ENCODE results near the gene TECPR2.

The TECPR2 gene

GRCh38 chr14:102371361-102371760 lies 8.6 kb downstream of the TECPR2 start:
- Histone ChIP-seq H3K9me3 (no peaks in the 10 kb centered on the region), H3K4me3 (no peak overlapping the region), H3K27me3 (ENCODE audit: low read depth) (no peaks in the 10 kb centered on the region), H3K36me3 (replicated peaks) (no peaks in the 10 kb centered on the region), H3K4me1 (no peaks in the 10 kb centered on the region; the same call in 1 of the 2 replicates)
- no peak for DNase-seq (ENCODE audit: low spot score in 2 of 2)
- in situ Hi-C loops (cut with MboI; ENCODE audit: low sequenced_read_pairs) = no loop called here

- H3K27me3 ChIP-seq (ENCODE audit: low read depth) = no peaks in the 10 kb centered on the region
- peaks cover 3% of the 10 kb centered on the region; the same call in 1 of the 2 replicates for H3K36me3 ChIP-seq (replicated peaks)
- no peaks in the 10 kb centered on the region for H3K9me3 ChIP-seq
- DNase-seq (ENCODE audit: low spot score in 2 of 2) = no peak
- H3K4me3 ChIP-seq = no peak overlapping the region
- no peaks in the 10 kb centered on the region; the same call in 1 of the 2 replicates for H3K4me1 ChIP-seq
- in situ Hi-C loops (cut with MboI; ENCODE audit: low sequenced_read_pairs) = no loop called here
Observed at GRCh38 chr14:102373110-102373509, 10.4 kb downstream of the TECPR2 start.

- Histone ChIP-seq H3K36me3 (replicated peaks) (peaks cover 3% of the 10 kb centered on the region; the same call in 1 of the 2 replicates), H3K4me3 (no peak overlapping the region), H3K9me3 (no peaks in the 10 kb centered on the region), H3K4me1 (no peaks in the 10 kb centered on the region; the same call in 1 of the 2 replicates), H3K27me3 (ENCODE audit: low read depth) (no peaks in the 10 kb centered on the region)
- in situ Hi-C loops (cut with MboI; ENCODE audit: low sequenced_read_pairs) = no loop called here
- no peak for DNase-seq (ENCODE audit: low spot score in 2 of 2)
Observed at GRCh38 chr14:102374264-102374663, 11.5 kb downstream of the TECPR2 start.

- DNase-seq (ENCODE audit: low spot score in 2 of 2) = no peak
- Histone ChIP-seq H3K36me3 (replicated peaks) (peaks cover 3% of the 10 kb centered on the region; the same call in 1 of the 2 replicates), H3K27me3 (ENCODE audit: low read depth) (no peaks in the 10 kb centered on the region), H3K4me1 (no peaks in the 10 kb centered on the region; the same call in 1 of the 2 replicates), H3K9me3 (no peaks in the 10 kb centered on the region), H3K4me3 (no peak overlapping the region)
- in situ Hi-C loops (cut with MboI; ENCODE audit: low sequenced_read_pairs) = no loop called here
Observed at GRCh38 chr14:102375119-102375518, 12.4 kb downstream of the TECPR2 start.

DNA sequence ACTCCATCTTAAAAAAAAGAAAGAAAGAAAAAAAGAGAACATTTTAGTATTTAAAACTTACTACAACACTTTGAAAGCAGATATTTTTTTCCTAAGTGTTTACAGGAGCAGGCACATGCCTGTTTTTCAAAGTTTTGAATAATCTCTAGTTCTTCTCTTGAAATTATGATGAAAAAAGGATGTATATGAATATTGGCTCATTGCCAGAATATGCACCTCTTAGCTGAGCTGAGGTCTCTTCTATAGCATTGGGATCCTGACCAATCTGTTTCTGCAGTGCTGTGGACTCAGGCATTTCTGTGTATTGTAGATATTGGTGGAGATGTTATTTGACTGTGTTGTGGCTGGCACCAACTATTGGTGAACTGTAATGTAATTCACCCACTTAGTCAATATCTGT lies 15.0 kb downstream of the TECPR2 start:
- Histone ChIP-seq H3K36me3 (replicated peaks) (peaks cover 3% of the 10 kb centered on the region; the same call in 1 of the 2 replicates), H3K9me3 (no peaks in the 10 kb centered on the region), H3K27me3 (ENCODE audit: low read depth) (no peaks in the 10 kb centered on the region), H3K4me3 (no peak overlapping the region), H3K4me1 (no peaks in the 10 kb centered on the region; the same call in 1 of the 2 replicates)
- in situ Hi-C loops (cut with MboI; ENCODE audit: low sequenced_read_pairs) = no loop called here
- no peak for DNase-seq (ENCODE audit: low spot score in 2 of 2)

- in situ Hi-C loops (cut with MboI; ENCODE audit: low sequenced_read_pairs) = no loop called here
- Histone ChIP-seq H3K36me3 (replicated peaks) (peaks cover 3% of the 10 kb centered on the region; the same call in 1 of the 2 replicates), H3K4me3 (no peak overlapping the region), H3K27me3 (ENCODE audit: low read depth) (no peaks in the 10 kb centered on the region), H3K9me3 (no peaks in the 10 kb centered on the region), H3K4me1 (no peaks in the 10 kb centered on the region)
- DNase-seq (ENCODE audit: low spot score in 2 of 2) = no peak
Observed at GRCh38 chr14:102378830-102379229, 16.1 kb downstream of the TECPR2 start.

DNA sequence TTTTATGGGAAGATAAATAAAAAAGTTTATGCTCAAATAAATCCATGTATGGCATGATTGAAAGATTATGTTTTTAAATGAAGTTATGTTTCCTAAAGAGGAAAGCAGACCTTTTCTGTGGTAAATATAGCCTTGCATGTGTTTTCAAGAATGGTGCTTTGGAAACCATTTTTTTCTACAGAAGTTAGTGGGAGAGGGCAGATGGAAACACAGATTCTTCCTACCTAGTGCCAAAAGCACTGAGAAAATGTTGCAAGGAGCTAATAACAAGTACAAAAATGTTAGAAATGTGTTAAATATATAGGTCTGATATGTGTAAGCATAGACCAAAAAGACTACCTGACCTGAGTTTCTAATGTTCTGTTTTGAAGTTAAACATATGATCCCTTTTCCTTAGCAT lies 24.3 kb downstream of the TECPR2 start:
- in situ Hi-C loops (cut with MboI; ENCODE audit: low sequenced_read_pairs) = no loop called here
- H3K4me1 ChIP-seq = peaks cover 13% of the 10 kb centered on the region
- H3K4me3 ChIP-seq = no peak overlapping the region
- no peaks in the 10 kb centered on the region for H3K36me3 ChIP-seq (replicated peaks)
- no peaks in the 10 kb centered on the region for H3K27me3 ChIP-seq (ENCODE audit: low read depth)
- H3K9me3 ChIP-seq = no peaks in the 10 kb centered on the region
- no peak for DNase-seq (ENCODE audit: low spot score in 2 of 2)

GRCh38 chr14:102389246-102389645 lies 26.5 kb downstream of the TECPR2 start:
- H3K9me3 ChIP-seq = no peaks in the 10 kb centered on the region
- DNase-seq (ENCODE audit: low spot score in 2 of 2) = peak in 1 of 2 experiments; percentile 47
- H3K36me3 ChIP-seq (replicated peaks) = no peaks in the 10 kb centered on the region
- H3K27me3 ChIP-seq (ENCODE audit: low read depth) = no peaks in the 10 kb centered on the region
- in situ Hi-C loops (cut with MboI; ENCODE audit: low sequenced_read_pairs) = no loop called here
- H3K4me3 ChIP-seq = no peak overlapping the region
- peaks cover 13% of the 10 kb centered on the region for H3K4me1 ChIP-seq

- peak; percentile 31 to 82 for DNase-seq (ENCODE audit: low spot score in 2 of 2)
- Histone ChIP-seq H3K36me3 (replicated peaks) (no peaks in the 10 kb centered on the region), H3K4me1 (peaks cover 13% of the 10 kb centered on the region), H3K9me3 (no peaks in the 10 kb centered on the region), H3K27me3 (ENCODE audit: low read depth) (no peaks in the 10 kb centered on the region), H3K4me3 (no peak overlapping the region)
- in situ Hi-C loops (cut with MboI; ENCODE audit: low sequenced_read_pairs) = no loop called here
Observed at GRCh38 chr14:102390064-102390855, 27.5 kb downstream of the TECPR2 start.

GRCh38 chr14:102392506-102392905 lies 29.8 kb downstream of the TECPR2 start:
- Histone ChIP-seq H3K4me1 (peaks cover 13% of the 10 kb centered on the region), H3K36me3 (replicated peaks) (no peaks in the 10 kb centered on the region), H3K4me3 (no peak overlapping the region), H3K27me3 (ENCODE audit: low read depth) (no peaks in the 10 kb centered on the region), H3K9me3 (0 out of 2 replicates have a peak, but pooled peaks cover 3% of the 10 kb centered on the region)
- in situ Hi-C loops (cut with MboI; ENCODE audit: low sequenced_read_pairs) = no loop called here
- no peak for DNase-seq (ENCODE audit: low spot score in 2 of 2)

DNA sequence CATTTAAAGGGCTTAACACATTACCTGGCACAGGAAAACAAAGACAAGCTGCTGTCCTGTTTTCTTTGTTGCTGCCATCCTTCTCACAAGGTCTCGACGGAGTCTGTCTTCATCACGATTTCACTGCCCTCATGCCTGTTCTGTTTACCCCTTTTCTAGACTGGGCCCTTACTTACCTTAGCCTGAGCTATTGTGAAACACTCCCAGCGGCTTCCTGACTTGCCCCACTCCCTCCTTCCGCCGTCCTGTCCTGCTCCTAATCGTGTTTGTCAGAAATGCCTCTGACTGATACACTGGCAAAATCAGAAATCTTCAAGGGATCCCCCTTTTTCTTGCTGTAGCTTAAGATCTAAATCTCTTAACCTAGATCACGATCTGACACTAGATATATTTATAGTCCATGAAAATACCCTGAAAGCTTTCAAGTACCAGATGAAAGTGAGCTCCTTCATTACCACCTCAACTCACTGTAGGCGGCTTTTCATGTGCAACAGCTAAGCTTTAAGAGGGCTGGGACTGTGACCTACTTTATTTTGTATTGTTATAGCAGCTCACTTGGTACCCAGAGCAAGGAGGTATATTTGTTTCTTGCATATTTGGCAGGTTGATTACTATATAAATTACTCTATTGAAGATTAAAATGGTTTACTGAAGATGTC lies 32.1 kb downstream of the TECPR2 start:
- no peak for DNase-seq (ENCODE audit: low spot score in 2 of 2)

GRCh38 chr14:102396521-102396920 lies 33.8 kb downstream of the TECPR2 start:
- DNase-seq (ENCODE audit: low spot score in 2 of 2) = no peak
- no peaks in the 10 kb centered on the region for H3K4me1 ChIP-seq
- H3K9me3 ChIP-seq = peaks cover 6% of the 10 kb centered on the region; the same call in 1 of the 2 replicates
- H3K27me3 ChIP-seq (ENCODE audit: low read depth) = no peaks in the 10 kb centered on the region
- H3K4me3 ChIP-seq = no peak overlapping the region
- H3K36me3 ChIP-seq (replicated peaks) = no peaks in the 10 kb centered on the region
- in situ Hi-C loops (cut with MboI; ENCODE audit: low sequenced_read_pairs) = no loop called here

More for the DNA sequence above, 32.1 kb downstream of the TECPR2 start:
- Histone ChIP-seq H3K36me3 (replicated peaks) (no peaks in the 10 kb centered on the region), H3K4me3 (no peak overlapping the region), H3K9me3 (peaks cover 6% of the 10 kb centered on the region; the same call in 1 of the 2 replicates), H3K4me1 (peaks cover 5% of the 10 kb centered on the region), H3K27me3 (ENCODE audit: low read depth) (no peaks in the 10 kb centered on the region)
- in situ Hi-C loops (cut with MboI; ENCODE audit: low sequenced_read_pairs) = no loop called here

GRCh38 chr14:102403028-102403427 lies 40.3 kb downstream of the TECPR2 start:
- H3K27me3 ChIP-seq (ENCODE audit: low read depth) = no peaks in the 10 kb centered on the region
- no peak overlapping the region for H3K4me3 ChIP-seq
- H3K9me3 ChIP-seq = peaks cover 3% of the 10 kb centered on the region
- no peak for DNase-seq (ENCODE audit: low spot score in 2 of 2)
- no peaks in the 10 kb centered on the region; the same call in 1 of the 2 replicates for H3K36me3 ChIP-seq (replicated peaks)
- H3K4me1 ChIP-seq = no peaks in the 10 kb centered on the region
- in situ Hi-C loops (cut with MboI; ENCODE audit: low sequenced_read_pairs) = no loop called here

- no peaks in the 10 kb centered on the region for H3K4me1 ChIP-seq
- no peaks in the 10 kb centered on the region; the same call in 1 of the 2 replicates for H3K9me3 ChIP-seq
- H3K36me3 ChIP-seq (replicated peaks) = no peaks in the 10 kb centered on the region; the same call in 1 of the 2 replicates
- no peaks in the 10 kb centered on the region for H3K27me3 ChIP-seq (ENCODE audit: low read depth)
- in situ Hi-C loops (cut with MboI; ENCODE audit: low sequenced_read_pairs) = no loop called here
- no peak for DNase-seq (ENCODE audit: low spot score in 2 of 2)
- H3K4me3 ChIP-seq = no peak overlapping the region
Observed at GRCh38 chr14:102407258-102407657, 44.5 kb downstream of the TECPR2 start.
